Aorta (tissue), 5 donors: ENCODE results near the gene NUDT1. TPM values are rescaled to one million over a fixed set of nuclear protein-coding genes. Genes with fewer than 3 reads are reported as not detected.
"Not testable (repeated sequence)": the region's sequence is repeated elsewhere in the genome, so short reads cannot be mapped to it uniquely, and the experiment has no call there.

Source experiments
- ATAC-seq: fragments of 200-7000 bp; cut with Tn5 transposase; one replicate; pipeline ENCODE4 v1.9.1; 2022; ENCODE audit warnings: moderate library complexity; ENCODE audit not compliant: low FRiP score
- DNase-seq, 2 donors: peaks; one replicate each; pipeline ENCODE4 v3.0.0-alpha.2; 2020
- H3K27ac ChIP-seq, 2 donors: one replicate each; pipeline ENCODE4 v1.5.1; 2013; ENCODE audit warnings: low read length in 2 of 2, mild to moderate bottlenecking in 2 of 2, moderate library complexity in 2 of 2, control low read depth in 1 of 2, inconsistent platforms in 1 of 2, low read depth in 1 of 2
- H3K27me3 ChIP-seq, 2 donors: one replicate each; pipeline ENCODE4 v1.6.1; 2013; ENCODE audit warnings: control low read depth in 1 of 2, low read length in 1 of 2, mild to moderate bottlenecking in 1 of 2, moderate library complexity in 1 of 2; ENCODE audit not compliant: insufficient read depth in 2 of 2, control insufficient read depth in 1 of 2
- H3K36me3 ChIP-seq, 2 donors: one replicate each; pipeline ENCODE4 v1.6.1; 2013; ENCODE audit warnings: control low read depth in 1 of 2, low read length in 1 of 2, mild to moderate bottlenecking in 1 of 2; ENCODE audit not compliant: insufficient read depth in 2 of 2, control insufficient read depth in 1 of 2
- H3K4me1 ChIP-seq, 2 donors: one replicate each; pipeline ENCODE4 v1.6.1; 2013; ENCODE audit warnings: low read length in 2 of 2, control low read depth in 1 of 2, mild to moderate bottlenecking in 1 of 2, moderate library complexity in 1 of 2; ENCODE audit not compliant: insufficient read depth in 2 of 2, control insufficient read depth in 1 of 2
- H3K4me3 ChIP-seq, 2 donors: one replicate each; pipeline ENCODE4 v1.5.1; 2013; ENCODE audit warnings: low read length in 2 of 2, control low read depth in 1 of 2, mild to moderate bottlenecking in 1 of 2
- H3K9me3 ChIP-seq: one replicate; pipeline ENCODE4 v1.6.1; 2013; ENCODE audit warnings: mild to moderate bottlenecking, low read length; ENCODE audit not compliant: control insufficient read depth
- WGBS, 2 donors: extraction: QIAGEN DNeasy Blood & Tissue Kit; methylation state at CpG; one replicate each; pipeline ENCODE4 v1.1.7; 2013; 5-methylcytosine and 5-hydroxymethylcytosine counted together
- intact Hi-C, 2 donors: fragments of 100-400 bp; cut with DNase I; formaldehyde crosslinking; loops; one replicate each; pipeline versions ENCODE4 v1.14.2 to v1.15.0; 2022
- polyA plus RNA-seq, 2 donors: library from polyadenylated mRNA; stranded (reverse); fragments of 200-250 nt; gene quantifications; one replicate each; pipeline ENCODE4 v1.2.3, GENCODE V29; 2013
- total RNA-seq, 2 donors: library from RNA; stranded (reverse); fragmentation: NEBNext Ultra II Directional; extraction: Animal tissue kit (Norgen Biotek cat#: 25700); gene quantifications; one replicate each; pipeline ENCODE4 v1.2.1, GENCODE V29; 2021
- donor health status: healthy with polysubstance abuse.
- donor health status: Bipolar disorder and iron deficiency.
- donor health status: DM: no; HTN: no; CAD: no.
- donor health status: DM: no; HTN: no; CAD: no.
- donor health status: DM: yes; HTN: yes; CAD: no.

Gene NUDT1
- total and polyA plus RNA-seq, 4 donors: 11.1 to 30.8 (median 16.5) TPM

GRCh38 chr7:2258661-2259365 is 16.8 kb downstream of the NUDT1 start:
- no peak for DNase-seq
- WGBS, 2 donors: 94 to 96% methylated on average over 31 to 34 of the region's 34 CpGs
- H3K27me3 ChIP-seq: no peaks in the 10 kb centered on the region
- H3K9me3 ChIP-seq: no peaks in the 10 kb centered on the region
- H3K4me3 ChIP-seq: no peak overlapping the region
- ATAC-seq: no peak
- no peaks in the 10 kb centered on the region for H3K4me1 ChIP-seq
- intact Hi-C loops: no loop called here
- no peak overlapping the region for H3K27ac ChIP-seq
- no peaks in the 10 kb centered on the region for H3K36me3 ChIP-seq

- DNase-seq (no peak), ATAC-seq (no peak)
- intact Hi-C loops: no loop called here
- Histone ChIP-seq H3K9me3 (no peaks in the 10 kb centered on the region), H3K4me1 (no peaks in the 10 kb centered on the region), H3K27ac (no peak overlapping the region), H3K27me3 (no peaks in the 10 kb centered on the region), H3K36me3 (no peaks in the 10 kb centered on the region), H3K4me3 (no peak overlapping the region)
- WGBS, 2 donors: 87 to 90% methylated on average over 9 of the region's 9 CpGs
These were observed 17.5 kb downstream of the NUDT1 start for GRCh38 chr7:2259480-2259879.

GRCh38 chr7:2260820-2261219 is 18.8 kb downstream of the NUDT1 start:
- no peak for DNase-seq
- 91 to 93% methylated on average over 5 of the region's 5 CpGs for WGBS, 2 donors
- intact Hi-C loops: no loop called here
- H3K4me3 ChIP-seq: no peak overlapping the region
- ATAC-seq: no peak
- no peaks in the 10 kb centered on the region for H3K4me1 ChIP-seq
- no peaks in the 10 kb centered on the region for H3K9me3 ChIP-seq
- H3K36me3 ChIP-seq: no peaks in the 10 kb centered on the region
- no peak overlapping the region for H3K27ac ChIP-seq
- no peaks in the 10 kb centered on the region for H3K27me3 ChIP-seq

- WGBS, 2 donors: 92 to 93% methylated on average over 14 of the region's 14 CpGs
- H3K4me1 ChIP-seq: no peaks in the 10 kb centered on the region
These were observed 19.6 kb downstream of the NUDT1 start for GRCh38 chr7:2261611-2262010.

GRCh38 chr7:2263176-2263575 is 21.1 kb downstream of the NUDT1 start:
- intact Hi-C loops: no loop called here
- 89 to 95% methylated on average over 18 of the region's 18 CpGs for WGBS, 2 donors
- Histone ChIP-seq H3K4me3 (no peak overlapping the region), H3K4me1 (no peaks in the 10 kb centered on the region), H3K9me3 (no peaks in the 10 kb centered on the region), H3K36me3 (no peaks in the 10 kb centered on the region), H3K27me3 (no peaks in the 10 kb centered on the region), H3K27ac (no peak overlapping the region)
- DNase-seq (no peak), ATAC-seq (no peak)

More at GRCh38 chr7:2261611-2262010, 19.6 kb downstream of the NUDT1 start:
- intact Hi-C loops: no loop called here
- Histone ChIP-seq H3K36me3 (no peaks in the 10 kb centered on the region), H3K9me3 (no peaks in the 10 kb centered on the region), H3K27me3 (no peaks in the 10 kb centered on the region), H3K4me3 (no peak overlapping the region), H3K27ac (no peak overlapping the region)
- DNase-seq: no peak
- ATAC-seq: no peak

- no peaks in the 10 kb centered on the region for H3K36me3 ChIP-seq
- WGBS, 2 donors: 96 to 97% methylated on average over 23 of the region's 23 CpGs
- H3K27me3 ChIP-seq: no peaks in the 10 kb centered on the region
These were observed 22.1 kb downstream of the NUDT1 start for GRCh38 chr7:2264158-2264557.

GRCh38 chr7:2266911-2267310 is 24.9 kb downstream of the NUDT1 start:
- no peak overlapping the region for H3K4me3 ChIP-seq
- WGBS, 2 donors: 77 to 81% methylated on average over 10 of the region's 10 CpGs
- no peak for ATAC-seq
- no peaks in the 10 kb centered on the region for H3K27me3 ChIP-seq
- no peak for DNase-seq
- H3K27ac ChIP-seq: no peak overlapping the region
- H3K9me3 ChIP-seq: no peaks in the 10 kb centered on the region
- H3K4me1 ChIP-seq: no peaks in the 10 kb centered on the region
- H3K36me3 ChIP-seq: peaks cover 2 to 6% of the 10 kb centered on the region in 2 donors
- intact Hi-C loops: no loop called here

More at GRCh38 chr7:2264158-2264557, 22.1 kb downstream of the NUDT1 start:
- no peak overlapping the region for H3K27ac ChIP-seq
- H3K4me1 ChIP-seq: no peaks in the 10 kb centered on the region
- intact Hi-C loops: no loop called here
- H3K9me3 ChIP-seq: no peaks in the 10 kb centered on the region
- no peak overlapping the region for H3K4me3 ChIP-seq
- ATAC-seq (no peak), DNase-seq (no peak)

GRCh38 chr7:2269089-2269990 is 27.3 kb downstream of the NUDT1 start:
- 82% methylated on average over 11 to 13 of the region's 18 CpGs for WGBS, 2 donors
- DNase-seq, ATAC-seq, intact Hi-C loops, H3K36me3 ChIP-seq, H3K4me3 ChIP-seq, H3K9me3 ChIP-seq, H3K27me3 ChIP-seq, H3K27ac ChIP-seq, H3K4me1 ChIP-seq: not testable (repeated sequence)
